ENCODE results near the gene ENO4.
A peak's percentile ranks its signal among the peaks of the same experiment; 100 is the strongest.

Gene ENO4

DNA sequence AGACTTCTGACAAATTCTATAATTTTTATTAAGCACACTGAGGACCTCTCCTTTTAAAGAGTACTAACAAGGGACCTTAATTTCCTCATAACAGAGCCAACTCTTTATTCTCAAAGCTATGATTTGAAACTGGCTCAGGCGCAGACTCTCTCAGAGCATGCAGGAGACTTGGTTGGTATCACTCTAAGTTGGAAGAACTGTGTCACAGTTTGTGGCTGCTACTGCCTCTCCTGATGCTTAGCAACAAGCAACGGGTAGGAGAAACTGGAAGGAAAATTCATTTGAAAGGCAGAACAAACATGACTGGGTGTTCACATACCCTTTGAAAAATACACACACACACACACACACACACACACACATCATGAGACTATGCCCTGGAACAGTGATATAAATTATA is 33.3 kb downstream of the ENO4 start:
- WGBS (ENCODE audit: extremely low coverage, insufficient coverage, low lambda C conversion rate), result no CpG with 5 or more reads among the region's 2 CpGs
- Histone ChIP-seq H3K79me1 (ENCODE audit: low read length) (no peaks in the 10 kb centered on the region), H2BK120ac (ENCODE audit: low read depth, low read length) (no peak overlapping the region), H3K4me2 (ENCODE audit: low read length) (no peak overlapping the region), H3K4me3 (ENCODE audit: low read length) (no peak overlapping the region), H3K9ac (ENCODE audit: low read length) (no peak overlapping the region), H3K56ac (ENCODE audit: low read length) (no peak overlapping the region), H3K23ac (ENCODE audit: low read length) (no peak overlapping the region), H3K27ac (ENCODE audit: low read depth, low read length) (no peak overlapping the region), H4K8ac (ENCODE audit: low read depth, low read length) (no peak overlapping the region), H4K5ac (ENCODE audit: low read length) (no peak overlapping the region), H3K4me1 (ENCODE audit: control insufficient read depth, low read depth, low read length) (peaks cover 9% of the 10 kb centered on the region), H2BK5ac (ENCODE audit: low read length) (no peak overlapping the region), H3K4ac (ENCODE audit: low read depth, low read length) (no peak overlapping the region), H3K27me3 (ENCODE audit: insufficient read depth, low read length, poor library complexity) (no peaks in the 10 kb centered on the region), H3K79me2 (ENCODE audit: control insufficient read depth, insufficient read depth, low read length) (no peaks in the 10 kb centered on the region), H2AK5ac (ENCODE audit: low read length) (no peak overlapping the region), H3K36me3 (ENCODE audit: control insufficient read depth, insufficient read depth, low read length) (no peaks in the 10 kb centered on the region), H2BK15ac (replicated peaks; ENCODE audit: low read depth) (no peak overlapping the region), H3K18ac (ENCODE audit: low read length) (no peak overlapping the region)
- DNase-seq, result no peak

GRCh38 chr10:116886772-116887171 is 37.5 kb downstream of the ENO4 start:
- Histone ChIP-seq H4K5ac (ENCODE audit: low read length) (no peak overlapping the region), H2BK5ac (ENCODE audit: low read length) (no peak overlapping the region), H3K56ac (ENCODE audit: low read length) (peak overlapping the region; percentile 26), H3K36me3 (ENCODE audit: control insufficient read depth, insufficient read depth, low read length) (no peaks in the 10 kb centered on the region), H3K4ac (ENCODE audit: low read depth, low read length) (no peak overlapping the region), H3K79me2 (ENCODE audit: control insufficient read depth, insufficient read depth, low read length) (no peaks in the 10 kb centered on the region), H3K79me1 (ENCODE audit: low read length) (no peaks in the 10 kb centered on the region), H3K27me3 (ENCODE audit: insufficient read depth, low read length, poor library complexity) (no peaks in the 10 kb centered on the region), H3K4me1 (ENCODE audit: control insufficient read depth, low read depth, low read length) (peaks cover 11% of the 10 kb centered on the region), H3K18ac (ENCODE audit: low read length) (no peak overlapping the region), H2BK120ac (ENCODE audit: low read depth, low read length) (no peak overlapping the region), H3K9ac (ENCODE audit: low read length) (no peak overlapping the region), H3K27ac (ENCODE audit: low read depth, low read length) (no peak overlapping the region), H3K4me2 (ENCODE audit: low read length) (no peak overlapping the region), H3K4me3 (ENCODE audit: low read length) (no peak overlapping the region), H2BK15ac (replicated peaks; ENCODE audit: low read depth) (no peak overlapping the region), H4K8ac (ENCODE audit: low read depth, low read length) (no peak overlapping the region), H3K23ac (ENCODE audit: low read length) (peak overlapping the region; percentile 51), H2AK5ac (ENCODE audit: low read length) (no peak overlapping the region)
- WGBS (ENCODE audit: extremely low coverage, insufficient coverage, low lambda C conversion rate), result no CpG with 5 or more reads among the region's 4 CpGs
- DNase-seq, result peak; percentile 42

GRCh38 chr10:116888380-116889055 is 39.2 kb downstream of the ENO4 start:
- Histone ChIP-seq H3K4me3 (ENCODE audit: low read length) (no peak overlapping the region), H3K79me1 (ENCODE audit: low read length) (no peaks in the 10 kb centered on the region), H3K4me2 (ENCODE audit: low read length) (no peak overlapping the region), H2BK120ac (ENCODE audit: low read depth, low read length) (no peak overlapping the region), H2BK5ac (ENCODE audit: low read length) (no peak overlapping the region), H3K23ac (ENCODE audit: low read length) (no peak overlapping the region), H3K18ac (ENCODE audit: low read length) (no peak overlapping the region), H2BK15ac (replicated peaks; ENCODE audit: low read depth) (no peak overlapping the region), H2AK5ac (ENCODE audit: low read length) (no peak overlapping the region), H3K4me1 (ENCODE audit: control insufficient read depth, low read depth, low read length) (peaks cover 13% of the 10 kb centered on the region), H3K36me3 (ENCODE audit: control insufficient read depth, insufficient read depth, low read length) (no peaks in the 10 kb centered on the region), H3K27me3 (ENCODE audit: insufficient read depth, low read length, poor library complexity) (no peaks in the 10 kb centered on the region), H3K56ac (ENCODE audit: low read length) (no peak overlapping the region), H3K9ac (ENCODE audit: low read length) (no peak overlapping the region), H4K5ac (ENCODE audit: low read length) (no peak overlapping the region), H3K27ac (ENCODE audit: low read depth, low read length) (no peak overlapping the region), H3K79me2 (ENCODE audit: control insufficient read depth, insufficient read depth, low read length) (no peaks in the 10 kb centered on the region), H3K4ac (ENCODE audit: low read depth, low read length) (no peak overlapping the region), H4K8ac (ENCODE audit: low read depth, low read length) (no peak overlapping the region)
- DNase-seq, result peak; percentile 89
- WGBS (ENCODE audit: extremely low coverage, insufficient coverage, low lambda C conversion rate), result no CpG with 5 or more reads among the region's 7 CpGs

- WGBS (ENCODE audit: extremely low coverage, insufficient coverage, low lambda C conversion rate), result no CpG with 5 or more reads among the region's 3 CpGs
- H3K27ac ChIP-seq (ENCODE audit: low read depth, low read length), result no peak overlapping the region
- no peak overlapping the region for H3K9ac ChIP-seq (ENCODE audit: low read length)
These were observed 39.8 kb downstream of the ENO4 start for GRCh38 chr10:116889066-116889465.

GRCh38 chr10:116891208-116891607 is 41.9 kb downstream of the ENO4 start:
- Histone ChIP-seq H2BK5ac (ENCODE audit: low read length) (no peak overlapping the region), H4K8ac (ENCODE audit: low read depth, low read length) (no peak overlapping the region), H3K4me2 (ENCODE audit: low read length) (no peak overlapping the region), H3K36me3 (ENCODE audit: control insufficient read depth, insufficient read depth, low read length) (no peaks in the 10 kb centered on the region), H4K5ac (ENCODE audit: low read length) (no peak overlapping the region), H3K56ac (ENCODE audit: low read length) (no peak overlapping the region), H3K27me3 (ENCODE audit: insufficient read depth, low read length, poor library complexity) (no peaks in the 10 kb centered on the region), H3K9ac (ENCODE audit: low read length) (no peak overlapping the region), H3K79me2 (ENCODE audit: control insufficient read depth, insufficient read depth, low read length) (no peaks in the 10 kb centered on the region), H2BK15ac (replicated peaks; ENCODE audit: low read depth) (no peak overlapping the region), H3K4me3 (ENCODE audit: low read length) (no peak overlapping the region), H3K79me1 (ENCODE audit: low read length) (no peaks in the 10 kb centered on the region), H3K18ac (ENCODE audit: low read length) (no peak overlapping the region), H3K27ac (ENCODE audit: low read depth, low read length) (no peak overlapping the region), H3K4ac (ENCODE audit: low read depth, low read length) (no peak overlapping the region), H3K23ac (ENCODE audit: low read length) (no peak overlapping the region), H2BK120ac (ENCODE audit: low read depth, low read length) (no peak overlapping the region), H2AK5ac (ENCODE audit: low read length) (no peak overlapping the region), H3K4me1 (ENCODE audit: control insufficient read depth, low read depth, low read length) (peaks cover 11% of the 10 kb centered on the region)
- WGBS (ENCODE audit: extremely low coverage, insufficient coverage, low lambda C conversion rate), result no CpG with 5 or more reads among the region's 7 CpGs
- DNase-seq, result no peak

More at GRCh38 chr10:116889066-116889465, 39.8 kb downstream of the ENO4 start:
- no peak for DNase-seq
- H2BK120ac ChIP-seq (ENCODE audit: low read depth, low read length), result no peak overlapping the region
- no peak overlapping the region for H3K4ac ChIP-seq (ENCODE audit: low read depth, low read length)
- no peak overlapping the region for H3K23ac ChIP-seq (ENCODE audit: low read length)
- no peak overlapping the region for H3K56ac ChIP-seq (ENCODE audit: low read length)
- H3K27me3 ChIP-seq (ENCODE audit: insufficient read depth, low read length, poor library complexity), result no peaks in the 10 kb centered on the region
- no peak overlapping the region for H3K4me2 ChIP-seq (ENCODE audit: low read length)
- H3K4me3 ChIP-seq (ENCODE audit: low read length), result no peak overlapping the region
- H2BK5ac ChIP-seq (ENCODE audit: low read length), result no peak overlapping the region
- H3K79me2 ChIP-seq (ENCODE audit: control insufficient read depth, insufficient read depth, low read length), result no peaks in the 10 kb centered on the region
- H3K4me1 ChIP-seq (ENCODE audit: control insufficient read depth, low read depth, low read length), result peaks cover 13% of the 10 kb centered on the region
- no peaks in the 10 kb centered on the region for H3K79me1 ChIP-seq (ENCODE audit: low read length)
- H3K18ac ChIP-seq (ENCODE audit: low read length), result no peak overlapping the region
- no peak overlapping the region for H4K8ac ChIP-seq (ENCODE audit: low read depth, low read length)
- no peak overlapping the region for H4K5ac ChIP-seq (ENCODE audit: low read length)
- H2AK5ac ChIP-seq (ENCODE audit: low read length), result no peak overlapping the region
- no peak overlapping the region for H2BK15ac ChIP-seq (replicated peaks; ENCODE audit: low read depth)
- H3K36me3 ChIP-seq (ENCODE audit: control insufficient read depth, insufficient read depth, low read length), result no peaks in the 10 kb centered on the region
